IPS DF 4.7 (cell line): ENCODE measurements around the gene KRT79.

ENCODE experiments used
- DNase-seq: peaks from one replicate; pipeline ENCODE4 v3.0.0-alpha.2; 2013; ENCODE audit warnings: low spot score; ENCODE audit errors: extremely low read depth

KRT79 gene

GRCh38 chr12:52772188-52772587, 61.9 kb downstream of the KRT79 start:
- DNase-seq: no peak

DNA sequence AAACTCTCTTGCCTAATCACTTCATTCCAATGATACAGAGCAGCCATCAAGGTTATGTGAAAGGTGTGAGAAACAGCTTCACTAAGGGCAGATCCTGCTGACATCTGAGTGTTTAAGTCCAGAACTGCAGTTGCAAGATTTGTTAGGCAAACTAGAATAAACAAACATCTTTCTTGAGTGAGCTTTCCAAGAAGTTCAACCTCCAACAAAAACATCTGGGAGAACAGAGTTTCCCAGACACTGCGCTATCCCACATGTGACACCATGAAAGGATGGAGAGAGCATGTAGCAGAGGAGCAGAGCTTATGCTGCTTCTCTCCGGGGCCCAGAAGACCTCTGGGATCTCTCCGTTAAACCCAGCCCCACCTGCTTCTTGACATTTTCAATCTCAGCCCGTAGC, 62.6 kb downstream of the KRT79 start:
- DNase-seq: no peak
